IPS-18c (cell line): ENCODE measurements around the gene CARF.
"Not testable (repeated sequence)": the region's sequence is repeated elsewhere in the genome, so short reads cannot be mapped to it uniquely, and the experiment has no call there.

Source experiments
- H3K4me3 ChIP-seq: 2 replicates; pipeline ENCODE4 v1.7.0; 2013; ENCODE audit warnings: low read depth, mild to moderate bottlenecking, low read length, moderate library complexity; ENCODE audit not compliant: insufficient read depth
- H3K9me3 ChIP-seq: one replicate; pipeline ENCODE4 v1.6.1; 2013; ENCODE audit warnings: mild to moderate bottlenecking, low read length, moderate library complexity; ENCODE audit not compliant: control insufficient read depth, insufficient read depth

The CARF gene, protein sequence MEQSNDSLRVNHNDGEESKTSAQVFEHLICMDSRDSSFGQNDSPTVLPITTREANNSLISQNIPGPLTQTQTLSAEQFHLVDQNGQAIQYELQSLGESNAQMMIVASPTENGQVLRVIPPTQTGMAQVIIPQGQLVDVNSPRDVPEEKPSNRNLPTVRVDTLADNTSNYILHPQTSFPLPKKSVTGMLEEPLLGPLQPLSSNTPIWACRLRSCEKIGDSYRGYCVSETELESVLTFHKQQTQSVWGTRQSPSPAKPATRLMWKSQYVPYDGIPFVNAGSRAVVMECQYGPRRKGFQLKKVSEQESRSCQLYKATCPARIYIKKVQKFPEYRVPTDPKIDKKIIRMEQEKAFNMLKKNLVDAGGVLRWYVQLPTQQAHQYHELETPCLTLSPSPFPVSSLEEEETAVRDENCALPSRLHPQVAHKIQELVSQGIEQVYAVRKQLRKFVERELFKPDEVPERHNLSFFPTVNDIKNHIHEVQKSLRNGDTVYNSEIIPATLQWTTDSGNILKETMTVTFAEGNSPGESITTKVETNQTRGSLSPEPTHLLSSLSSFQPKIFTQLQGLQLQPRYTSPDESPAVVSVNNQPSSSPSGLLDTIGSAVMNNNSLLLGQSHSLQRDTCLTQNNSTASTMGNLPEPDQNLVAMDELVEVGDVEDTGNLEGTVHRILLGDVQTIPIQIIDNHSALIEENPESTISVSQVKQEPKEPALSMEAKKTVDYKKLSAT

DNA sequence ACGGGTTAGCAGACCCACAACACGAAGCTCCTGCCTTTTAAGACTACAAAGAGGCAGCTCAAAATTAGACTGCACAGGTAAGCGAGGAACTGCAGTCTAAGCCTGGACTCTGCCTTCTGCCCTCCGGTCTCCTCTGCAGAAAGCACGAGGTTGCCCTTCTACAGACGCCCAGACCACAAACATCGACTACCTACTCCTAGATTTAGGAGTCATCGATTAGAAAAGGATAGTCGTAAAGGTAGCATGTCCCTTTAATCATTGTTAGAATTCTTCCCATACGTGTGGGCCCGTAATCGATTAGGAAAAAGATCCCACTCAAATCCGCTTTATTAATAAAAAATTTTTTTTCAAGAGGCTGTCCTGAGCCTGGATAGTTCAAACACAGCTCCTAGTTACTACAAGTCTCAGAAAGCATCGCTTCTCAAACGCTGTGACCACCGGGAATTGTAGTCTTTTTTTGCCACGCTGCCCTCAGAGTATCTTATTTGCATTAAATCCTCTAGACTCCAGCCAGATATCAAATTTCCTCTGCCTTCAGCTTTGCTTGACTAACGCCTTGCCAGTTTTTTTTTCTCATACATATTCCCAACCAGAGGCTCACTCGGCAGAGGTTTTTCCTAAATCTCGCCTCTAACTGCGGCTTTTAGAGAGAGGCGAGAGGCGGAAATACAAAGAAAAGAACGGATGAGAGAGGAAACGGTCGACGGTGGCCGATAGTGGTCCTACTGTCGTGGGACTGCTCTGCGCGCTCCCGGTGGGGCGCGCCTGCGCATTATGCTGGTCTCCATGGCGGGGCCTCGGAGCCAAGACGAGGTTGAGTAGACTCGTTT is at the start of gene CARF, which contains the start of gene WDR12:
Gene CARF, plus strand, starts transcription at position 764 of the 830 bp plus-strand sequence. CDS start 29,628 bp downstream, outside the sequence.
Gene WDR12, minus strand, starts transcription at position 162 of the 830 bp plus-strand sequence. CDS start 197 bp downstream, outside the sequence.
- Histone ChIP-seq H3K4me3 (peak within 1 kb of the TSS; percentile 87), H3K9me3 (no peaks in the 10 kb centered on the region)

DNA sequence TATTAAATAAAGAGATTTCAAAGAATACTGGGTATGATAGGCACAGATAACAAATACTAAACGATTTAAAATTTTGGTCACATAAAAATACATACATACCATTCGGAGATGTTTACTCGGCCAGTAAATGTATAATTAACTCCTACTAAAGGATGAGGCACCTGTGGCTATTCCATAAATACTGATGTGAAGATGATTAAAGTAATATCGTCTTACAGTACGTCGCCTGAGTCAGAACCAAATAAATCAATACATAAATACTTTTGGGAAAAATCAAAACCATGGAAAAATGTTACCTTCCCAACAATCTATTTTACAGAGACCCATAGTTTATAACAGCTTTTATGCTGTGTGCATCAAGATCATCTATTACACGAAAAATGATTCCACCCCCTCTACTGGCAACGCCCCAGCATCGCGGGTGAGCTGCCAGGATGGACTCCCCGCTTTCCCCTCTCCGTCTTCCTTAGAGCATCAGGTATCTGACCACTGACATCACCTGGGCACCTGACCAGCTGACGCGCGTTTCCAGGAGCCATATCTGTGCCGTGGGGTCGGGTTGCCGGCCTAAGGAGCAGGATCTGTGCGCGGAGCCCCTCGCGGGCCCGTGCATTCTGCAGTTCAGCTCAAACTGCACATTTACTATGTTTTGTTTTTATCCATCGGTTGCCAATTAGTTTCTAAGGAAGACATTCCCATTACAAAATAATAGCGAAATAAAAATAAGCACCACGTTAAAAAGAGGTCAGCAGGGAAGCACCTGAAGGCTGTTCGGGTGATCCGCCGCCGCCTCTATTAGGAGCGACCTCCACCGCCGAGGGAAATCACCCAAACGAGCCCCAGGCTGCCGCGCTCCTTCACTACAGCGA is 41.4 kb upstream of the CARF start:
- H3K4me3 ChIP-seq: peak overlapping the region; percentile 85
- no peaks in the 10 kb centered on the region for H3K9me3 ChIP-seq

DNA sequence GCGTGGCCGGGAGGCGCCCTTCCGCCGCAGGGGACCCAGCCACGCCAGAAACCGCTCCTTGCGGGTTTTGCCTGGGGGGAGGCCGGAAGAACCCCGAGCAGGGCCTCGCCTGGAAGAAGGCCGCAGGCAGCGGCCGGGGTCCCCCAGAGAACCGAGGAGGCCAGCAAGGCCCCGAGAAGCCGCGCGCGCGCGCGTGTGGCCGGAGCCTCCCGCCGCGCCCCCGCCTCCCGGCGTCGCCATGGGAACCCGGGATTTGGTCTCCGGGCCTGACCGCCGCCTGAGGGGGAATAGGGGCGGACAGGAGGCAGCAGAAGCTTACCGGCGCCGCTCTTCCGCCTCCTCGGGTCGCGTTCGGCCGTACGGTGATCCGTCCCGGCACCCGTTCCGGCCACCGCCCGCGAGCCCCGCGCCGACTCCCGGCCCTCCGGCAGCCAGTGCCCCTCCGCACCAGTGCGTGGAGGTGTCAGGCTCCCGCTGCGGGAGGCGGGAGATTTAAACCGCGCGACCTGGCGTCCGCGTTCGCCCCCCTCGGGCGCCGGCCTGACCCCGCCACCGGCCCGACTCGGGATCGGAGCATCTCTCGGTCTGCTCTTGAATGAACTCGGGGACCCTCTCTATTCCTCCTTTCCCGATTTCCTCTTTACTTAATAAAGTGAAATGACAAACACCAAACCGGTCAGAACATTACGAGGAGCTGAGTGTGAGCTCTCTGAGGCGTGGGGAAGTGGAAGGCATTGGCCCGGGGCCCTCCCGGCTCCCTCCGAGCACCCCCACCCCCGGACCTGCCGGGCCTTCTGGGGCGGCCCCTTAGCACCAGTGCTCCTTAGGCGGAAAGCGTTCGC is 40.6 kb upstream of the CARF start, which contains the start of gene ICA1L:
Gene ICA1L, minus strand, starts transcription at position 467 of the 842 bp plus-strand sequence. CDS start 42,757 bp downstream, outside the sequence.
- Histone ChIP-seq H3K9me3 (no peaks in the 10 kb centered on the region), H3K4me3 (peak within 1 kb of the TSS; percentile 85)

DNA sequence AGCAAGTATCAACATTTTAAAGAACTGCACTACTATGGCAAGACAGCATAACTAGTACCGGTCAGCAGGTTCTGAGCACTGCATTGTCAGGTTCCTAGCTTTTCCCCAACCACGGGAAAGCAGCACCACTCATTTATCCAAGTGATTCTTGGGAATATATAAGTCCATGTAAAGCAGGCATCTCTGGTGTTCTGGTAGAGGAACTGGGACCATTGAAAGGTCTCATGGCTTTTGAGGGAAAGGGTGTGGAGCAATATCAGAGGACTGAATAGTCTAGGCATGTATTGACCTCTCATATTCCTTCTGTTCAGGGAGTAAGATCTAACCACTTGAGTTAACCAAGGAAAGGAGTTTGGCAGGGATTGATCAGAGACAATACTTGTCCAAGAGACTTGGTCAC is 34.4 kb upstream of the CARF start:
- Histone ChIP-seq H3K9me3 (no peaks in the 10 kb centered on the region), H3K4me3 (no peak overlapping the region)

DNA sequence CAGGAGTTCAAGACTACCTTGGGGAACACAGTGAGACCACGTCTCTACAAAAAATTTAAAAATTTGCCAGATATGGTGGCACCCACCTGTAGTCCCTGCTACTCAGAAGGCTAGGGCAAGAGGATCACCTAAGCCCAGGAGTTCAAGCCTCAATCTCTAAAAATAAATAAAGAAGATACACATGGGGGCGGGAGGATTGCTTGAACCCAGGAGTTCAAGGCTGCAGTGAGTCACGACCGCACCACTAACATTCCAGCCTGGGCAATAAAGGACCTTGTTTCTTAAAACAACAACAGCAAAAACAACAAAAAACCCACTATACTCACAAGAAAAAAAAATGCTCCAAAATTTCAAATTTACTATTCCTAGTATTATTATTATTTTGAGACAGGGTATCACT is 30.5 kb upstream of the CARF start:
- H3K9me3 ChIP-seq: no peaks in the 10 kb centered on the region
- H3K4me3 ChIP-seq: no peak overlapping the region

DNA sequence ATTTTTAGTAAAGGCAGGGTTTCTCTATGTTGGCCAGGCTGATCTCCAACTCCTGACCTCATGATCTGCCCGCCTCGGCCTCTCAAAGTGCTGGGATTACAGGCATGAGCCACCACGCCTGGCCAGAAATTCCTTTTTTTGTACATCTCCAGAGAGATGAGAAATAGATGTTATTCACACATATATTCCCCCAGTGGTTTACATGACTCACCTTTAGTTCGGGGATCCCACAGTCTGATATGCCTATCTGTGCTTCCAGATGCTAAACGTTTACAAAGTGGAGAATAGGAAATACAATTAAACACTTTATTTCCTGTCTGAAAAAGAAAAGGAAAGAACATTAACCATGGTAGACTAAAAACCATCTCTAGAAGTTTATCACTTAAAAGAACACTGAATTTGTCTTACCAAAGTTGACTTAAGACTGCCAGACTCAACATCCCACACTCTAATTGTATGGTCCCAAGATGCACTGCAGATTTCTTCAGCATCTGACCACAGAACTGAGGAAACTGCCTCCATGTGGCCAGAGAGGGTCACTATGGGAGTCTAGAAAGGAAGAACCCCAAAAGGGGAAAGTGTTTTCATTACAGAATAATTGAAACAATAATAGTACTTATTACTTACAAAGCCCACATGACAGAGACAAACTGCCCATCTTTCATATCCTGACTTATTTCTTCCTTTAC is 27.9 kb upstream of the CARF start:
- no peak overlapping the region for H3K4me3 ChIP-seq
- no peaks in the 10 kb centered on the region for H3K9me3 ChIP-seq

DNA sequence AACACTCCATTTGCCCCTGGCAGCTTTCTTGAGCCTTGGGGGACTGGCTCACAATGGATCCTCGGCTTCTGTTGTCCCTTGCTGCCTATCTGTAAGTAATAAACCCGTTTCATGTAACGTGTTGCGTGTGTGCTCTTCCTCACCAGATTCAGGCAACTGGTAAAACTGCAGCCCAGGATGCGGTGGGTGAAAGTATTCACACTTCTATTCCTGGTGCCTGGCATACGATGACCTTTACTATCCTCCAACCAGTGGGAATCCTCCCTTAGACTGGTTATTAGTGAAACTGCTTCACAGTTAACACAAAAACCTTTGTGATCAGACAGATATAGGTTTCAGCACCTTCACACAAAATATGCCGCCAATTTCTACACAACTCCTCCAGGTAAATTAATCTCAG is 26.9 kb upstream of the CARF start:
- no peaks in the 10 kb centered on the region for H3K9me3 ChIP-seq
- H3K4me3 ChIP-seq: no peak overlapping the region

DNA sequence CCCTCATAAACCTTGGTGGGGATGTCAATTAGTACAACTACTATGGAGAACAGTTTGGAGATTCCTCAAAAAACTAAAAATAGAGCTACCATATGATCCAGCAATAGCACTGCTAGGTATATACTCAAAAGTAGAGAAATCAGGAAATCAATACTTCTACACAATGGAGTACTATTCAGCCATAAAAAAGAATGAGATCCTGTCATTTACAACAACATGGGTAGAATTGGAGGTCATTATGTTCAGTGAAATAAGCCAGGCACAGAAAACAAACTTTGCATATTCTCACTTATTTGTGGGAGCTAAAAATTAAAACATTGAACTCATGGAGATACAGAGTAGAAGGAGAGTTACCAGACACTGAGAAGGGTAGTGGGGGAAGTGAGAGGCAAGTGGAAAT is 6.6 kb upstream of the CARF start:
- H3K9me3 ChIP-seq, H3K4me3 ChIP-seq: not testable (repeated sequence)

DNA sequence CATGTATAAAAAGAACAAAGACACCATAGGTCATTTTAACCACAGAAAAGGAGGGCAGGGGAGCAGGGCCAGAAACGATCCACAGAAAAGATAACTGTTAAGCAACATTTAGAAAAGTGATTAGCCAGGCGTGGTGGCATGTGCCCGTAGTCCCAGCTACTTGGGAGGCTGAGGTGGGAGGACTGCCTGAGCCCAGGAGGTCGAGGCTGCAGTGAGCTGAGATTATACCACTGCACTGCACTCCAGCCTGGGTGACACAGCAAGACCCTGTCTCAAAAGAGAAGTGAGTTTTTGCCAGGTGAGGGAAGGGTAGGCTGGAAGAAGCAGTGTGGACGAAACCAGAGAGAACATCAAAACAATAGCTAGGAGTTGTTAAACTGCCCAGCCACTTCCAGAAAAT is 3.9 kb upstream of the CARF start:
- Histone ChIP-seq H3K9me3 (no peaks in the 10 kb centered on the region), H3K4me3 (no peak overlapping the region)

DNA sequence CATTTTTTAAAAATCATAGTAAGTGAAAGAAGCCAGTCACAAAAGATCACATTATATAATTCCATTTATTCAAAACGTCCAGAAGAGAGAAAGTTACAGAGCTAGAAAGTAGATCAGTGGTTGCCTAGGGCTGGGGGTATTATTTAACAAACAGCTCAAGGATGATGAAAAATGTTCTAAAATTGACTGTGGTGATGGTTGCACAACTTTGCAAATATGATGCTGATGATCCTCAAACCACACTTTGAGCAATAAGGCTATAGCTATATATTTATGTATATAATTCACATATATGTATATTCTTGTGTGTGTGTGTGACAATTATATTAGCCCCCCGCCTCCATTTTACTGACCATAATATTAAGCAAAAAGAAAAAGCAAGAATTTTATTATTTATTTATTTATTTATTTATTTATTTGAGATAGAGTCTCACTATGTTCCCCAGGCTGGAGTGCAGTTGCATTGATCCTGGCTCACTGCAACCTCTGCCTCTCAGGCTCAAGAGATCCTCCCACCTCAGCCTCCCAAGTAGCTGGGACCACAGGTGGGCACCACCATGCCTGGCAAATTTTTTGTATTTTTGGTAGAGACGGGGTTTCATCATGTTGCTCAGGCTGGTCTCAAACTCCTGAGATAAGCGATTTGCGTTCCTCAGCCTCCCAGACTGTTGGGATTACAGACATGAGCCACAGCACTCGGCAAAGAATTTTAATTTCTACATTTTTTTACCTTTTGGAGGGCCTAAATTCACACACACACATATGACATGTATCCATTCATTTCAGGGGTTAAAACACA is 2.5 kb upstream of the CARF start:
- Histone ChIP-seq H3K9me3 (no peaks in the 10 kb centered on the region), H3K4me3 (peak overlapping the region; percentile 87; the same call in 1 of the 2 replicates)

DNA sequence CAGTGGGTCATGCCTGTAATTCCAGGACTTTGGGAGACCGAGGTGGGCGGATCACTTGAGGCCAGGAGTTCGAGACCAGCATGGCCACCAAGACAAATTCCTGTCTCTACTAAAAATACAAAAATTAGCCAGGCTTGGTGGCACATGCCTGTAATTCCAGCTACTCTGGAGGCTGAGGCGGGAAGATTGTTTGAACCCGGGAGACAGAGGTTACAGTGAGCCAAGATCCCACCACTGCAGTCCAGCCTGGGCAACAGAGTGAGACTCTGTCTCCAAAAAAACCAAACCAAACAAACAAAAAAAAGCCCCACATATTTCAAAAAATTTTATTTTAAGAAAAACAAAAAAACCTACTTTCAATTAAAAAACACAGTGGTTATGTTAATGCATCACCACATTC is 1.8 kb upstream of the CARF start:
- H3K9me3 ChIP-seq: not testable (repeated sequence)
- H3K4me3 ChIP-seq: peak overlapping the region; percentile 87; the same call in 1 of the 2 replicates

DNA sequence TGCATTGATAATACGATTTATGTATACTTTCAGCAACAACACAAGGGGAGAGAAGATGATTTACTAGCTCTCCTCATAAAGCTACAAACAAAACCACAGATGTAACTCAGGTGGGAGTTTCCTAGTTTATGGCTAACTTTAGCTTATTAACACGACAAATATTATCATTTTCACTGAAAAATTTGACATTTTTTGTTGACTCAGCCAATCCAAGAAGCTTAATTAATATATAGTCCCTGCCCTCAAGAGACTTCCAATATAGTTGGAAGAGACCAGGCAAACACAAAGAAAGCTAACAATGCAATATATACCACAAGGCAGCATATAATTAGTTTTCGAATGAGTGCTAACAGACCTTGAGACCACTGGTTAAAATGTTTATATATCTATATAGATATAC is 1.4 kb upstream of the CARF start:
- H3K4me3 ChIP-seq: peak overlapping the region; percentile 87

DNA sequence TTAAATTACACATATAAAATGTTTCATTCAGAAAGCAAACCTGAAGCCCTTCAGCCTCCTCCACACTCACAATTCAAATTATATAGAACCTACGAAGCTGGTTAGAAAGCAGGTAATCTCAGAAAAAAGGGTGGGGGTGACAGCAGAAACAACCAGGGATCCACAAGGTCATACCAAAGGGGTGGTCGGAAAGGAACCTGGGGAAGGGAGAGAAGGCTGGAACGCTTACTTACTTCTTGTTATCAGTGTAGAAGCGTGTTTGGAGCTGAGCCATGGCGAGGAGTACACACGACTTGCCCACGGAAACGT is 918 bp upstream of the CARF start:
- Histone ChIP-seq H3K4me3 (peak overlapping the region; percentile 87), H3K9me3 (no peaks in the 10 kb centered on the region)

More for the DNA sequence above, 1.4 kb upstream of the CARF start:
- no peaks in the 10 kb centered on the region for H3K9me3 ChIP-seq

DNA sequence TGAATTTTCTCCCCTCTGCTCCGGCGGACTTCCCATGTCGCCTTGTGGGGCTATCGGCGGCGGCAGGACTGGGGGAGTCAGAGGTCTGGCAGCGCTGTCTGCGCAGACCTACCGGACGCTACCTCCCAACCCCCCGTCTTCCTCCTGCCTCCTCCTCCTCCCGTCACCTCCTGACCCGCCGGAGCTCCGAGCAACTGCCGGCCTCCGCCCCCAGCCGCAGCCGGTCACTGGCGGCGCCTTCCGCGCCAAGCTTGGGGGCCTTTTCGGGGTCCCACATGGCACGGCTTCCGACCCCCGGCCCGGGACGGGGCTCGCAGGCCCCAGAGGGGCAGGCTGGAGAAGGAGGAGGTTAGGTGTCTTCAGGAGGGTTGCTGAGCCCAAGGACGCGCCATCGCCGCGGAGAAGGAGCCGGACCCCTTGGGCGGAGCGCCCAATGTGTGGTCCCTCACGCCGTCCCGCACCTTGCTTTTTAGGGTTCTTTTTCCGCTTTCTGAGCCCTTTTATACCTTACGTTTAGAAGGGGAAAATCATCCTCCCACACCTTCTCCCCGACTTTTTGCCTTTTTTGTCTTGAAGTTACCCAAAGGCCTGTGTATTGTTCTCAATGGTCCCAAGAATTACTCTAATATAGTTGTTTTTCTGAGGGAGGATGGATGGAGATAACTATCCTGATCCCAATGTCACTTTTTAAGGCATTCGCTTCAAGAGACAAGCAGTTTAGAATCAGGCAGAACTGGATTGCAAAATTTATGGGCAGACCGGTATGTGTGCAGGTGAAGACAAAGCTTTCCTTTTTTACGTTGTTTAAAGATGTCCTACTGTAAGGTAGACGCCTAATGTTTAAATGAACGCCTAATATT is 497 bp downstream of the CARF start:
- peak overlapping the region; percentile 87 for H3K4me3 ChIP-seq
- H3K9me3 ChIP-seq: not testable (repeated sequence)
